Measurements from ENCODE around the gene DBNL. TPM values are rescaled to one million over a fixed set of nuclear protein-coding genes. Genes with fewer than 3 reads are reported as not detected.

DBNL gene
- total RNA-seq, 1 donor from 2014 or later, result 154 TPM

GRCh38 chr7:44052771-44053365 is 8.4 kb downstream of the DBNL start:
- H3K27ac Mint-ChIP-seq (ENCODE audit: unreplicated experiment), result no peak overlapping the region
- TF ChIP-seq CTCF (IDR thresholded peaks at IDR 0.05; ENCODE audit: partially characterized antibody, unreplicated experiment), result no peak
- H3K4me1 Mint-ChIP-seq (ENCODE audit: low read depth, unreplicated experiment), result peaks cover 3% of the 10 kb centered on the region
- no peaks in the 10 kb centered on the region for H3K9me3 Mint-ChIP-seq (ENCODE audit: unreplicated experiment)
- no peak for DNase-seq
- no peaks in the 10 kb centered on the region for H3K36me3 Mint-ChIP-seq (ENCODE audit: unreplicated experiment)
- H3K4me3 Mint-ChIP-seq (ENCODE audit: unreplicated experiment), result no peak overlapping the region
- peaks cover 2% of the 10 kb centered on the region for H3K27me3 Mint-ChIP-seq (ENCODE audit: unreplicated experiment)

GRCh38 chr7:44056681-44057080 is 12.2 kb downstream of the DBNL start:
- no peaks in the 10 kb centered on the region for H3K4me1 Mint-ChIP-seq (ENCODE audit: low read depth, unreplicated experiment)
- no peak overlapping the region for H3K27ac Mint-ChIP-seq (ENCODE audit: unreplicated experiment)
- DNase-seq, result no peak
- peaks cover 2% of the 10 kb centered on the region for H3K9me3 Mint-ChIP-seq (ENCODE audit: unreplicated experiment)
- H3K27me3 Mint-ChIP-seq (ENCODE audit: unreplicated experiment), result peaks cover 4% of the 10 kb centered on the region
- H3K36me3 Mint-ChIP-seq (ENCODE audit: unreplicated experiment), result no peaks in the 10 kb centered on the region
- H3K4me3 Mint-ChIP-seq (ENCODE audit: unreplicated experiment), result no peak overlapping the region
- no peak for TF ChIP-seq CTCF (IDR thresholded peaks at IDR 0.05; ENCODE audit: partially characterized antibody, unreplicated experiment)

- Mint-ChIP-seq H3K9me3 (ENCODE audit: unreplicated experiment) (peaks cover 2% of the 10 kb centered on the region), H3K4me1 (ENCODE audit: low read depth, unreplicated experiment) (no peaks in the 10 kb centered on the region), H3K27ac (ENCODE audit: unreplicated experiment) (no peak overlapping the region), H3K36me3 (ENCODE audit: unreplicated experiment) (no peaks in the 10 kb centered on the region), H3K27me3 (ENCODE audit: unreplicated experiment) (peaks cover 4% of the 10 kb centered on the region), H3K4me3 (ENCODE audit: unreplicated experiment) (no peak overlapping the region)
- DNase-seq, result no peak
- TF ChIP-seq CTCF (IDR thresholded peaks at IDR 0.05; ENCODE audit: partially characterized antibody, unreplicated experiment), result no peak
These were observed 12.8 kb downstream of the DBNL start for GRCh38 chr7:44057181-44057848.

GRCh38 chr7:44057849-44058758 is 13.6 kb downstream of the DBNL start:
- Mint-ChIP-seq H3K36me3 (ENCODE audit: unreplicated experiment) (no peaks in the 10 kb centered on the region), H3K4me1 (ENCODE audit: low read depth, unreplicated experiment) (no peaks in the 10 kb centered on the region), H3K4me3 (ENCODE audit: unreplicated experiment) (no peak overlapping the region), H3K27ac (ENCODE audit: unreplicated experiment) (no peak overlapping the region), H3K9me3 (ENCODE audit: unreplicated experiment) (peaks cover 2% of the 10 kb centered on the region), H3K27me3 (ENCODE audit: unreplicated experiment) (peaks cover 7% of the 10 kb centered on the region)
- DNase-seq, result no peak
- no peak for TF ChIP-seq CTCF (IDR thresholded peaks at IDR 0.05; ENCODE audit: partially characterized antibody, unreplicated experiment)

All from glutamatergic neuron (in vitro differentiated cells).